KG1 (cell line): ENCODE measurements around the gene IQCH.
A peak's percentile ranks its signal among the peaks of the same experiment; 100 is the strongest.

Experiments used
- DNase-seq: peaks from one replicate; lab custom pipeline; 2025; lab: John Stamatoyannopoulos, UW

Gene IQCH

DNA sequence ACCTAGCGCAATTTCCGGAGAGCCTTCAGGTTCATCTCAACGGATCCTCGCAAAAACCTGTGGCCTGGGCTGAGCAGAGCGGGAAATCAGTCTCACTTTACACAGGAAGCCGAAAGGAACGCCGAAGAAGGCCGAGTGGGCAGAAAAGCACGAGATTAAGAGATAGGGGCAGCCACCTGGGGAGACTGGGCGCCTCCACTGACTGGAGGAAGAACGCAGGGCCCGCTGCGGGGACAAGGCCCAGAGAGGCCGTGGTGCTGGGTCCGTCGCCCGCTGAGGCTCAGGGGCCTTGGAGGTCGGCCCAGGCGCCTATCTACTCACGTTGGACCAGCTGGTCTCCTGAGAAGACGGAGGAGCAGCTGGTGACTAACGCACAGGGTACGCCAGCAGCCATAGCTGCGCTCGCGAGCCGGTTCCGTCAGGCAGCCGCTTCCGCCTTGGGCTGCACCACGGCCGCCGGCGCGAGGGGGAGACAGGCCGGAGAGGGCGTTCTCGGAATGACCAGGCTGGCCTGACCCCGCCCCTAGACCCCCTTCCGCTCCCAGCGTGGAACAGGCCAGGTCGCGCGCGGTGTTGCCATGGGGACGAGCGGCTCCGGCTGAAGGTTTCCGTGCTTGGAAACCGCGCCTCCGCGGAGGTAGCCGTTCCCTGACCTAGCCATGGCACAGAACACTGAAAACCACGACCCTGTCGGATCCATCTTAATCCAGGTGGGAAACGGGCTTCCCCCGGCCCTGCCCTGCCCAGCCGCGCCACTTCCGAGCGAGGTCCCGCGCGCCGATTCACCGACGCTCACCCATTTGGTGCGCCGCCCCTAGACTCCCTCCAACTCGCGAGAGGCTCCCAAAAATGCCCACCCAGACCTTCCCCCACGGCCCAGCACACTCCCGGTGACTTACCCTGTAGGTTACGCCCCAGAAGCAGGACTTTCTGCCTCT is at the start of gene IQCH, which contains the start of gene AAGAB:
Gene IQCH (plus strand): TSS at position 549 of the 938 bp plus-strand sequence. CDS start 111 bp downstream, at position 660.
Gene AAGAB (minus strand): TSS at position 424 of the 938 bp plus-strand sequence. CDS start 30 bp downstream, at position 394.
- peak; percentile 93 for DNase-seq

DNA sequence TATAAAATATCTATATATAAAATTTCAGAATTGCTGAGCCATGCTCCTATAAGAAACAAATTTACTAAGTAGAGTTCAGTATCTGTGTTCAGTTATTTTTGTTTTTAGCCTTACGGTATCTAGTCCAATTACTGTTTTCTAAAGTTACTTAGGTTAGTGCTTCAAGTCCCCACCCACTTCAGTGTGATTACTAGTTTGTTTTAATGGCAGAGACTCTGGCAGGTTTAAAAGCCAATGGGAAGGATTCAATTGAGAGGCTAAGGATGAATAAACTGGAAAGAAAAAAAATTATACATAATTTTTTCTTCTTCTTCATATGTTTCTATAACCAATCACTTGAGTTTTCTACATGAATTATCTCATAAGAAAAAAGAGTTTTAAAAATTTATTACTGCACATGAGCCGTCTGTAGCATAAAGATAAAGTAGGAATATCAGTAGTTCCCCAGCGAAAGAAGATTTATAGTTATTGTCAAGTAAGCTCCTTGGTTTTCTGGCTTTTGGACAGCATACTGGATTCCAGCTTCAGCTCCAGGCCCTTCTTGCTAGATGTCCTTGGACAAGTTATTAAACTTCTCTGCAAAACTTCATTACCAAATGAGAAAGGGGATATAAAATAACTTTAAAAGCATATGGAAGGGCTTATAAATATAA is 46.9 kb upstream of the IQCH start:
- no peak for DNase-seq

DNA sequence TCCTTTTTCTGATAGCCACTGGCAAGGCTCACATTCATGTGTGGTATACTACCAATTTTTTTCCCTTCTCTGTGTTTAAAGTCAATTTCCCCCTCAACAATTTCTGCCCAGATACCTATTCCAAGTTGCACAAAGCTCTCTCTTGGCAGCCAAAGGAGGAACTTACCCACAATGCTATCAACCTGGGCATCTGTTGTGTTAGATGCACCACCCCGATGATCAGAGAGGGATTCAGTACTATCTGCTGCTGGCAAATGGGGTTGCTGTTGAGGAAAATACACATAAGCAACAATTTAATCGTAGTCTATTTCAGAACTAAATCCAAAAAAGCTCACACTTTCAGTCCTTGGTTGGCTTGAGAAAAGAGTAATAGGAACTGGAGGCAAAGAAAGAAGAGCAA is 46.2 kb upstream of the IQCH start:
- no peak for DNase-seq

DNA sequence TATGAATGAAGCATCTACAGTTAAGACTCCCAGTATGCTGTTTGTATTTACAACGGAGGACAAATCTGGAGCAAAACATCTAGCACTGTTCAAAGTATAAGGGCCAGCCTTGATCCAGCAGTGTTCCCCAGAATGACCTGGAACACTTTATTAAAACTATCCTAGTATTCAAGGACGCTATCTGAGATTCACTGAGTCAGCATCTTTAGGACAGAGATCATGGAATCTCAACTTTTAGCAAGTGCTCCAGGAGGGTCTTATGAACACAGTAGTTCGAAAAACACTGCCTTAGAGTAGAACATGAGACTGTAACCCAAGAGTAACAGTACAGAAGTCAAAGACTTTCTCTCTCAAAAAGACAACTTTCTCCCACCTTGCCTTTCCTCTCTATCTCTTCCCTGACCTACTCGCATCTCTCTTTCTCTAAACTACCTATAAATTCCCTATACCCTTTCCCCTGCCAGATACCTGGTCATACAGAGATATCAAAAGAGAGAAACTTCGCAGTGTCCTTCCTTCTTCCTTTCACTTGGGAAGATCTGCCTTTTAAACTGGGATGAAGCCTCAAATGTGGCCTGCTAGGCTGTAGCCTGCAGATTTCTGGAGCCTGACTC is 43.9 kb upstream of the IQCH start:
- DNase-seq: no peak

DNA sequence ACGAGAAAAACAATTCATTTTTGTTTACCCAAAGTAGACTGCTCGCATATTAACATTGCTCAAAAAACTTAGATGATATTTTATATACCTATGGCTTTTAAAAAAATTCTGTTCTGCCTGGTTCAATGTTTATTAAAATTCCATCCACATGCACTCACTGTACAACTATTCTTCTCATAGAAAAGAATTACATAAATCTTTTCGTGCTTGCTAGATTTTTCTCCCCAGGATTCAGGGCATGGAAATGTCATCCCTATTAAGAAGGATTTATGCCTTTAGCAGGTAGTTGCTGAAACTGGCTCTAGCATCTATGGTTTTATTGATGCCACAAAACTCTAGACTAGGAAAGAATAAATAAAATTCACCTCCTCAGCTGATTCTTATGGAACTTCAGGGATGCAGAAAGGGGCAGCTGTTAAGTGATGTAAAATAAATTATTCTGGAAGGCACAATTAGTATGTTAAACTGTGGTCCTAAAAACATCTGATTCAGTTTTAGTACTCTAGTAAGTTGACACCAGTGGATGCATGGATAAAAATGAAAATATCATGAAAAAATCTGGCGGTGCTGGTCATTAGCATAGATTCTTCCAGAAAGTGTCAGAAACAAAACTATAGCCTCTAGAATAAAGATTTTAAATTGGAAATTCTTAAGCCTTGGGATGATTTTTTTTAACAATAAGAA is 41.8 kb upstream of the IQCH start:
- no peak for DNase-seq

DNA sequence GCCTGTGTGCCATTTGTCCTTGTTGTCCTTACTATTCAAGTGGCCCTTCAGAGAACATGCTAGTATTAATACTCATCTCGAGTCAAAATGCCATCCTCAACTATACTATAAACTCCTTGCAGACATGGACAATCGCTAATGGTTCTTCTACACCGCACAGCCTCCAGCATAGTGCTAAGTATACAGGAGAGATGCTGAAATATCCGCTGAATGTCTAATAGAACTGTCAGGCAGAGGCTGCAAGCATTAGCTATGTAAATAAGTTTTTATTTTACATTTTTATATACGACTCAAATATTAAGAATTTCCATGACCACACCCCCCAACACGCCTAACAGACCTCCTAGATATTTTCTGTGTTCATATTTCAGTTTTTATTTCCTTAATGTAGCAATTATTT is 39.5 kb upstream of the IQCH start:
- DNase-seq: no peak

DNA sequence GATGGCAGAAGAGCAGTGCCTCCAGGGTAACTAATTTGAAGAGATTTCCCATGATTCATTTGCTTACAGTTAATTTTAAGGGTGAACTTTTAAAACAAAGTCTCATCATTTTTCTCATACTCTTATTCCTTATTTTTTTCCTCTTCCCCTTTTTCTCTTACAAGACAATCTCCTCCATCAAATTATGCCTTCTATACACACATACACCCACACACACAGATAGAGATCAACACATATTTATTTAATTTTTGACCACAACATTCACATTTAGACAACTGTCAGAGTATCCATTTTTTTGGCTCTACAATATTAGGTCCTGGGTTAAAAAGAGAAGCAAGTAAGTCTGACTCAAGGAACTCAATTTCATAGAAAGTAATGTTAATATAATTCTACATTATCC is 37.7 kb upstream of the IQCH start:
- DNase-seq: no peak

DNA sequence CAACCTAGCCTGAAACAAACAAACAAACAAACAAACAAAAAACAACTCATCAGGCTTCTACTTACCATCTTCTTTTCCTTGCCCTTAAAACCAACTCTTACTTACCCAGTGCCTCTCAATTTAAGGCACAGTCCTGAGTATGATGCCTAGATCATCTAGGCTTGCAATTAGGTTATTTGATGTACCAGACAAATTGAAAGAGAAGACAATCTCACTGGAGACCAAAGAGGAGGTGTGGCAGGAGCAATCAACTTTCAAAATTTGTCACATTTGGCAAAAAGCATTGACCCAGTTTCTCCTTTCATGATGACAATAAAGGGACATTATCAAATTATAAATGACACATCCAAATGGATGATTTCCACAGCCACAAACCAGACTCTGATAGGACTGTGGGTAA is 36.2 kb upstream of the IQCH start:
- DNase-seq: no peak

DNA sequence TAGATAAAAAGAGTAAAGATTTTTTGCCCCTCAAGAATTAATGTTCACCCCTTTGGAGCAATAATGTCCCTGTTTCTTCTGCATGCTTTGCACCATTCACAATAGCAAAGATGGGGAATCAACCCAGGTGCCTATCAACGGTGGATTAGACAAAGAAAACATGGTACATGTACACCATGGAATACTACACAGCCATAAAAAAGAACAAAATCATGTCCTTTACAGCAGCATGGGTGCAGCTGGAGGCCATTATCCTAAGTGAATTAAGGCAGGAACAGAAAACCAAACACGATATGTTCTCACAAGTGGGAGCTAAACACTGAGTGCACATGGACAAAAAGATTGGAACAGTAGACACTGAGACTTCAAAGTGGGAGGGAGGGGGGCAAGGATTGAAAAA is 35.3 kb upstream of the IQCH start:
- DNase-seq: no peak

DNA sequence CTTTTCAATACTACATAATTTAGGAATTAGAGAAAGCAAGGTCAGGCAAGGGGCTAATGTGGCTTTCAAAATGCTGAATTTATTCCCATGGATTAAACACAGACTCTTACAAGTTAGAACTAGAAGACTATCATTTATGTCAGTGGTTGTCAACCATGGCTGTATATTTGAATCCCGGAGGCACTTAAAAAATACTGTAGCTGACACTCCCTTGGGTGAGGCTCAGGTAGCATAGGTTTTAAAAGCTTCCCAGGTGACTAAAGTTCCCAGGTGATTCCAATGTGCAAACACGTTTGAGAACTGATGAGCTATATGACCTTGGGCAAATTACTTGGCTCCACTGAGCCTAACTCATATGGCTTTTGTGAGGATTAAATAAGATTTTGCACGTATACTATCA is 29.7 kb upstream of the IQCH start:
- no peak for DNase-seq

DNA sequence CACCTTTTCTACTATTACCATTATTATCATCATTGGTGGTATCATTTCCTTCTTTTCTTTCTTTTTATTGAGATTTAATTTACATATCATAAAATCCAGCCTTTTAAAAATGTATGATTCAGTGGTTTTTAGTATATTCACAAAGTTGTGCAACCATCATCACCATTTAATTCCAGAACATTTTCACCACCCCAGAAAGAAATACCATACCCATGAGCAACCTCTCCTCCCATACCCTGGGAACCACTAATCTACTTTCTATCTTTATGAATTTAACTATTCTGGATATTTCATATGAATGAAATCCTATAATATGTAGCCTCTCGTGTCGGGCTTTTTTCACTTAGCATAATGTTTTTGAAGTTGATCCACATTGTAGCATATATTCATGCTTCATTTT is 29.2 kb upstream of the IQCH start:
- DNase-seq: no peak

DNA sequence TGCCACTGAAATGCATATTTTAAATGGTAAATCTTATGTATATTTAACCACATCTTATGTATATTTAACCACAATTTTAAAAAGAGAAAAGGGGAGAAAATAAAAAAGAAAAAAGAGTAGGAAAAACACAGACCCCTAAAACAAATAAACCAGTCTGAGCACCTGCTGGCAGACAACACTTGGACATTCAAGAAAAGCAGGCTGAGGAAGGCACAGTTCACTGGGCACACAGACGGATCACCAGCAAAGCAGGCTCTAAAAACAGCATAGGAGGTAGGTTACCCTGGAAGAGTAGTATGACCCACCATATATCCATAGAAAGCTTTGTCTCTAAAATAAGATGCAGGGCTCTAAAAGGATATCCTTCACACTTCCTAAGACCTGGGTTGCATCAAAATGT is 27.2 kb upstream of the IQCH start:
- no peak for DNase-seq

DNA sequence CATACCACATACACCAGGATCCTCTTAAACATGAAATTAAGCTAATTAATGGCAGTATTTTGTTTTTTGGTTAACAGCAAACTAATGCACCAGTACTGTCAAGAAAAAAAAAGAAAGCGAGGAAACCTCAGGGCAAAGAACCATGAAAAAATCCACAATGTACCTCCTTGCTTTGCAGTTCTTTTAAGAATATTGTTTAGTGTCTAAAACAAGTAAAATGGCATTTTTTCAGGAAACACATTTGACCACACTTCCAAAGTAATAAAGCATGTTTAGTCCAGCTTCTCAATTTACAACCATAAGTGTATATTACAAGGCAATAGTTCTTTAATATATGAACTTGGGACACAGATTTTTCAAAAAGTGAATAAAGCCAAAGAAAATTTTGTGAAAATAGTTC is 26.7 kb upstream of the IQCH start:
- no peak for DNase-seq

DNA sequence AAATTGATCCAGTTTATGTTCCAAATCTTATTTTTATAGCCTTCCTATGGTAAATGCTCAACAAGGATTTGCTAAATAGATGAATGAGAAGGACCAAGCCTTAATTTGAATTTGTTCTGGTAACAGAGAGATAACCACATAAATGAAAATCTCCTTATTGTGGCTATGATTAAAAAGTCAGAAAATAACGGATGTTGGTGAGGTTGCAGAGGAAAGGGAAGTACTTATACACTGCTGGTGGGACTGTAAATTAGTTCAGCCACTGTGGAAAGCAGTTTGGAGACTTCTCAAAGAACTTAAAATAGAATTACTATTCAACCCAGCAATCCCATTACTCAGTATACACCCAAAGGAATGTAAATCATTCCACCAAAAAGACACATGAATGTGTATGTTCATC is 26.3 kb upstream of the IQCH start:
- DNase-seq: no peak

DNA sequence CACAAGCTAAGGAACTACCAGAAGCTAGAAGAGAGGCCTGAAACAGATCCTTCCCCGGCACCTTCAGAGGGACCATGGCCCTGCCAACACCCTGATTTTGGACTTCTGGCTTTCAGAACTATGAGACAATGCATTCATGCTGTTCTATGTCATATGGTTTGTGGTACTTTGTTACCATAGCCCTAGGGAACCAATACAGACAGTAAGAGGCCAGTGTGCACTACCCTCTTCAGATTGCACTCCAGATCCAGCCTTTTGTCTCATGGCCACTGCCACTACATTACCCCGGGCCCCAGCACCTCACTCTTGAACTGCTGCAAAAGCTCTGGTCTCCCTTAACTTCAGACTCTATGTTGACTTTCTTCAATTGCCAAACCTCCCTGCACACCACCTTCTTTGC is 24.1 kb upstream of the IQCH start:
- DNase-seq: no peak

DNA sequence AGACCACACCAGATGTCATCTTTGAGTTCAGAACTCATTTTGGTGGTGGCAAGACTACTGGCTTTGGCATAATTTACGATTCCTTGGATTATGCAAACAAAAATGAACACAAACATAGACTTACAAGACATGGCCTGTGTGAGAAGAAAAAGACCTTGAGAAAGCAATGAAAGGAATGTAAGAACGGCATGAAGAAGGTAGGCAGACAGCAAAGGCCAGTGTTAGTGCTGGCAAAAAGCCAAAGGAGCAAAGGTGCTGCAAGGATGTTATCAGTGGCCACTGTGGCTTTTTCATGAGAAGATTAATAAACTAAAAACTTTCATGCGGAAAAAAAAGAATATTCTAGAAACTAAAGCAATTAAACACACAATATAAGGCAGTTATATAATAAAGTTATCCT is 22.0 kb upstream of the IQCH start:
- DNase-seq: no peak

DNA sequence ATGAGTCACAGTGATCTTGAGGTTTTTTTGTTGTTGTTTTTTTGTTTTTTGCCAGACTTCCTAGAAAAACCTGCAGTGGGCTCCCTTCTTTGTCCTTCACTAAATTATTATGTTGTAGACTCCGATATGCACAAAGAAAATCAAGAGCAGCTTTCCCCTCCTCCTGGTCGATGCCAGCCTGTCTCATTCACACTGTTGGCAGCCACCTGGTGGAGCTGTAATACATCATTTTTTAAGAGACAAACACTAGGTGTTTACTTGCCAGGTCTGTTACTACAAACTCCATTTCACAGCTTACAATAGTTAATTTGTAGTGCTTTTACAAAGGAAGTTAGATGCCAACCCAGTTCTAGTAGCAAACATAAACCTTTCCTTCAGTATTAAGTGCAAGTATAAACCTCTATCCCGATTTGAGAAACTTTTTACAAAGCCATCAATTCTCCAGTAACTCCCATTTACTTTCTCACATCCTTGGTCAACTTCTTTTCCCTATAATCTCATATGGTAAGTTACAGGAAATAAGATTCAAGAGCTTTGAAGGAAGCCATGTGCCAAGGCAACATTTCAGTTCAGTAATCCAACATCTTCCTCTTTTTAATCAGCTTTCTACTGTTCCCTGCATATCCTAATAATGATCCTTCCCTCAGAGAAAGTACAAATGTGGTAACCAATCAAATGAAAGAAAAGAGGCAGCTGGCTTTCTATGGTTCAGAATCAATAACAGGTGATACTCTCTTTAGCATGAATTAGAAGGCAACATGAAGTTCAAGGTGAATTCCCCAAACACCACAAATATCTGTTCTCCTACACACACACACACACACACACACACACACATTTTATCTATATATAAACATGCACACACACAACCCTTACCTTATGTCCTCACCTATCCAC is 14.1 kb upstream of the IQCH start:
- no peak for DNase-seq

DNA sequence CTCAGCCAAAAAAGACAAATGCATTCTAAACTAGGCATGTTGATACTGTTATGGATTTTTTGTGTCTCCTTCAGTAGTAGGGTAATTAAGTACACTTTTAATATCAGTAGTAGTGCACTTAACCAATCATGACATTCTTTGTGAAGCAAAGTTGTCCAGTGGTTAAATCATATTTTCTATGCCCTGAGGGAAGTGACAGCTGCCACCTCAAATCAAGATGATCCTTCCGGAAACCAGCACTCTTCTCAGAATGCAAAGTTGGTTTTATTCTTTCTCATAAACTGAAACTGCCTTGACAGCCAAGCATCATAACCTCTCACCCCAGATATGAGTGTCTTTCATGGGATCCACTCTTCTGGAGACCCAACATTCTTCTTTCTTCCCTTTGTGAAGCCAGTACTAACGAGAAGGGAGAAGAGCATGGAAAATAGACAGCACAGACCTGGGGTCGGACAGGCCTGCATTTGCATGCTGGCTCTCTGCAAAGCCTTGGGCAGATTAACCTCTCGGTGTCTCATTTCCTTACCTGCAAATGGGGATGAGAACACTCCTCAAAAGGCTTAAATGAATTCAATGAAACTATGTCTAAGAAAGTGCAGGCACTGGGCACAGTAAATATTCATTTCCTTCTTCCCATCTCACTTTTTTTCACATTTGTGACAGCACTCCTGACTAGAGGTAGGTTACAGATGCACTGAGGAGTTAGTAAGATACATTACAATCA is 13.3 kb upstream of the IQCH start:
- no peak for DNase-seq

DNA sequence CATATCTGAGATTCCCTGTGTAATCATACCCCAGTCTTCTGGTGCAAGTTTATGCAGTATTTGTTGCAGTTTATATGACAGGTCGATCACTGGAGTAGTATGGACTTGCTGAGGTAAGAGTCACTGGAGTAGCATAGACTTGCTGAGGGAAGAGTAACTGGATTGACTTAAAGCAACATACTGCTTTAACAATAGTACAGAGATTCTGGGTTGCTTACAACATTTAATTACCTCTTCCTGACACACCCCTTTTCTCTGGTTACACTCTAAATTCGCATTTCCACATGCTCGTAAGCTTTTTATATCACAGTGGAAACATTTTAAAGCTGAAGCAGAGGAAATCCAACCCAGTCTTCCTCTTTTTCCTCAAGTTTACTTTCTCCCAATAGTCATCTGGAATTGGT is 11.9 kb upstream of the IQCH start:
- DNase-seq: peak; percentile 15

DNA sequence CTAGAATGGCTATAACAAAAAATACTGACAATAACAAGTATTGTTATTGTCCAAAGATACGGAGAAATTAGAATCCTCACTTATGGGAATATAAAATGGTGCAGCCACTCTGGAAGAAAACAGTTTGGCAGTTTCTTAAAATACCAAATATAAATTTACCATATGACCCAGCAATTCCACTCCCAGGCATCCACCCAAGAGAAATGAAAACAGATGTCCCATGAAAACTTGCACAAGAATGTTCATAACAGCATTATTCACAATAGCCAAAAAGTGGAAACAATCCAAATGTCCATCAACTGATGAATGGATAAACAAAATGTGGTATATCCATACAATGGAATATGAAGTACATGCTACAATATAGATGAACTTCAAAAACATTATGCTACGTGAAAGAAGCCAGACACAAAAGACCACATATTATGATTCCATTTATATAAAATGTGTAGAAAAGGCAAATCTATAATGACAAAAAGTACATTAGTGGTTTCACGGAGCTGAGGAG is 9.6 kb upstream of the IQCH start:
- no peak for DNase-seq
